Breast epithelium (tissue), 3 donors: ENCODE results near the gene SRL.

Source experiments
- CTCF ChIP-seq, 3 donors: fragments of 450-650 bp; IDR thresholded peaks; one replicate each; pipeline ENCODE4 v1.5.1; 2016 to 2017; ENCODE audit warnings: antibody characterized with exemption in 3 of 3, mild to moderate bottlenecking in 3 of 3, moderate library complexity in 3 of 3
- POLR2A ChIP-seq: fragments of 450-650 bp; IDR thresholded peaks from one replicate; pipeline ENCODE4 v1.6.1; 2016; ENCODE audit warnings: antibody characterized with exemption, mild to moderate bottlenecking, moderate library complexity
- POLR2AphosphoS5 ChIP-seq, 3 donors: sonication (generic); formaldehyde crosslinking; IDR thresholded peaks; one replicate each; pipeline ENCODE4 v1.6.1; 2017; ENCODE audit warnings: antibody characterized with exemption in 3 of 3

- TF ChIP-seq CTCF (IDR thresholded peaks at IDR 0.05), result no peak
- TF ChIP-seq POLR2AphosphoS5 (IDR thresholded peaks at IDR 0.05), result no peak
- no peak for TF ChIP-seq POLR2A
Observed at GRCh38 chr16:4159726-4160125, 82.2 kb downstream of the SRL start.
